ENCODE results near the gene GRK5.

DNA sequence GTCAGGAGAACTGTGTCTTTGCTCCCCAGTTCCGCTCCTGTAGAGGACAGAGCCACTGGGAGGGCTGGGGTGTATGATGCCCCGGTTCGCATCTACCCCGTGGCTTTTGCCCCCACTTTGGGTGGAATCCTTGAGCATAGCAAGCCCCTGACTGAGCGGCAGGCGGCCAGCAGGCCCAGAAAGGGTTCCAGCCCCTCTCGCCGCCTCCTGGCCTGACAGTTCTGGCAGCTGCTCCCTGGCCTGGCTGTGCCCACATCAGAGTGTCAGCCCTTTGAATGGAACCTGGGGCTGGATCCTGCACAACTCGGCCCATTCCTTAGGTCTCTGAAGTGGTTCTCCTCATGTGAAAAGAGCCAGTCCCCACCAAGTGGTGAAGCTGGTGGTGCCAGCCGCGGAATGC is 106.7 kb downstream of the GRK5 start:
- TF ChIP-seq, protein P1, sequence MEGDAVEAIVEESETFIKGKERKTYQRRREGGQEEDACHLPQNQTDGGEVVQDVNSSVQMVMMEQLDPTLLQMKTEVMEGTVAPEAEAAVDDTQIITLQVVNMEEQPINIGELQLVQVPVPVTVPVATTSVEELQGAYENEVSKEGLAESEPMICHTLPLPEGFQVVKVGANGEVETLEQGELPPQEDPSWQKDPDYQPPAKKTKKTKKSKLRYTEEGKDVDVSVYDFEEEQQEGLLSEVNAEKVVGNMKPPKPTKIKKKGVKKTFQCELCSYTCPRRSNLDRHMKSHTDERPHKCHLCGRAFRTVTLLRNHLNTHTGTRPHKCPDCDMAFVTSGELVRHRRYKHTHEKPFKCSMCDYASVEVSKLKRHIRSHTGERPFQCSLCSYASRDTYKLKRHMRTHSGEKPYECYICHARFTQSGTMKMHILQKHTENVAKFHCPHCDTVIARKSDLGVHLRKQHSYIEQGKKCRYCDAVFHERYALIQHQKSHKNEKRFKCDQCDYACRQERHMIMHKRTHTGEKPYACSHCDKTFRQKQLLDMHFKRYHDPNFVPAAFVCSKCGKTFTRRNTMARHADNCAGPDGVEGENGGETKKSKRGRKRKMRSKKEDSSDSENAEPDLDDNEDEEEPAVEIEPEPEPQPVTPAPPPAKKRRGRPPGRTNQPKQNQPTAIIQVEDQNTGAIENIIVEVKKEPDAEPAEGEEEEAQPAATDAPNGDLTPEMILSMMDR (IDR thresholded peaks at IDR 0.05; ENCODE audit: low read depth, low read length, poor library complexity, severe bottlenecking), result no peak
- no peak for TF ChIP-seq EZH2phosphoT487 (IDR thresholded peaks at IDR 0.05; ENCODE audit: borderline replicate concordance, low read length)
